H1 (cell line): ENCODE measurements around the gene PAX5. TPM values are rescaled to one million over a fixed set of nuclear protein-coding genes. Genes with fewer than 3 reads are reported as not detected.

Source experiments
- CTCF ChIA-PET: fragments of 300-600 bp; sonication (Branson Sonifier 250); formaldehyde crosslinking; loops from one replicate; lab custom pipeline; 2021; ENCODE audit not compliant: partially characterized antibody; lab: Charles Lee
- POLR2A ChIA-PET: fragments of 300-600 bp; sonication (Branson Sonifier 250); formaldehyde crosslinking; loops from one replicate; lab custom pipeline; 2021; ENCODE audit warnings: inconsistent platforms; ENCODE audit not compliant: partially characterized antibody; lab: Charles Lee
- DNase-seq, 2 experiments: peaks; one replicate each; pipeline versions ENCODE4 v3.0.0 to v3.0.0-alpha.2; 2010 to 2022; ENCODE audit warnings: low spot score in 2 of 2, low read depth in 1 of 2, mixed read lengths in 1 of 2
- FAIRE-seq: peaks from 2 replicates; lab custom pipeline; 2011; peaks lifted over from hg19 to GRCh38; lab: Jason Lieb, UNC
- H2AFZ ChIP-seq: 2 replicates; pipeline ENCODE4 v1.8.1; 2012; ENCODE audit warnings: low read length, inconsistent platforms
- H2AK5ac ChIP-seq: 2 replicates; pipeline ENCODE4 v1.6.1; 2013; ENCODE audit warnings: low read depth, low read length
- H2BK120ac ChIP-seq: replicated peaks from 2 replicates; pipeline ENCODE3; 2013; ENCODE audit warnings: low read depth, low read length, inconsistent platforms
- H2BK12ac ChIP-seq: 2 replicates; pipeline ENCODE4 v1.6.1; 2013; ENCODE audit warnings: low read depth, low read length
- H2BK15ac ChIP-seq: 2 replicates; pipeline ENCODE4 v1.6.1; 2013; ENCODE audit warnings: low read length
- H2BK20ac ChIP-seq: 2 replicates; pipeline ENCODE4 v1.6.1; 2013; ENCODE audit warnings: low read length
- H2BK5ac ChIP-seq: 2 replicates; pipeline ENCODE4 v1.6.1; 2013; ENCODE audit warnings: low read depth, low read length
- H3K14ac ChIP-seq: 2 replicates; pipeline ENCODE4 v1.6.1; 2013; ENCODE audit warnings: inconsistent platforms; ENCODE audit not compliant: insufficient read length
- H3K18ac ChIP-seq: 2 replicates; pipeline ENCODE4 v1.6.1; 2013; ENCODE audit warnings: low read length; ENCODE audit errors: extremely low read depth
- H3K23ac ChIP-seq: 2 replicates; pipeline ENCODE4 v1.6.1; 2013; ENCODE audit warnings: inconsistent platforms; ENCODE audit not compliant: insufficient read length
- H3K23me2 ChIP-seq: 2 replicates; pipeline ENCODE4 v1.6.1; 2013; ENCODE audit warnings: low read depth, low read length
- H3K27ac ChIP-seq: 2 replicates; pipeline ENCODE4 v1.6.1; 2011; ENCODE audit warnings: low read depth, low read length, inconsistent platforms
- H3K27me3 ChIP-seq, 4 experiments: replicated peaks in 1 of 4; 1 replicate in 1 of 4; 2 replicates in 3 of 4; pipeline versions ENCODE4 v1.6.1 to v1.8.1; 2011 to 2013; ENCODE audit warnings: low read length in 3 of 4, mild to moderate bottlenecking in 3 of 4, inconsistent platforms in 2 of 4, mixed read lengths in 2 of 4, moderate library complexity in 1 of 4; ENCODE audit not compliant: control insufficient read depth in 3 of 4, insufficient read depth in 3 of 4; ENCODE audit errors: extremely low read depth in 1 of 4
- H3K36me3 ChIP-seq, 4 experiments: 2 replicates each; pipeline versions ENCODE4 v1.6.1 to v1.8.1; 2011 to 2013; ENCODE audit warnings: mild to moderate bottlenecking in 4 of 4, low read length in 3 of 4, moderate library complexity in 2 of 4, control low read depth in 1 of 4, inconsistent platforms in 1 of 4; ENCODE audit not compliant: insufficient read depth in 4 of 4, control insufficient read depth in 2 of 4
- H3K4ac ChIP-seq: replicated peaks from 2 replicates; pipeline ENCODE3; 2013; ENCODE audit warnings: low read length, low read depth, mixed read lengths, inconsistent platforms; ENCODE audit not compliant: insufficient read length
- H3K4me1 ChIP-seq, 4 experiments: replicated peaks in 1 of 4; 1 replicate in 1 of 4; 2 replicates in 3 of 4; pipeline versions ENCODE4 v1.6.1 to v1.8.1; 2011 to 2013; ENCODE audit warnings: low read length in 3 of 4, inconsistent platforms in 2 of 4, mixed read lengths in 1 of 4; ENCODE audit not compliant: insufficient read depth in 4 of 4, control insufficient read depth in 3 of 4
- H3K4me2 ChIP-seq, 2 experiments: 2 replicates each; pipeline versions ENCODE4 v1.6.1 to v1.8.1; 2011 to 2013; ENCODE audit warnings: low read depth in 2 of 2, low read length in 2 of 2, control low read depth in 1 of 2, inconsistent platforms in 1 of 2, mild to moderate bottlenecking in 1 of 2; ENCODE audit not compliant: insufficient read depth in 1 of 2
- H3K4me3 ChIP-seq, 4 experiments: fragments of 200-600, 300-600 bp in 1 of 4; sonication (generic), shearing (Covaris generic), sonication (Bioruptor Twin) in 1 of 4; 2 replicates each; pipeline versions ENCODE4 v1.5.1 to v1.8.1; 2011 to 2016; ENCODE audit warnings: low read length in 4 of 4, low read depth in 3 of 4, control low read depth in 2 of 4, inconsistent platforms in 2 of 4, mild to moderate bottlenecking in 2 of 4, mixed read lengths in 1 of 4, moderate library complexity in 1 of 4; ENCODE audit not compliant: insufficient read depth in 2 of 4; ENCODE audit errors: extremely low read depth in 1 of 4
- H3K56ac ChIP-seq: replicated peaks from 2 replicates; pipeline ENCODE3; 2013; ENCODE audit warnings: low read depth, mild to moderate bottlenecking, mixed read lengths, low read length, inconsistent platforms; ENCODE audit not compliant: insufficient read length
- H3K79me1 ChIP-seq: 2 replicates; pipeline ENCODE4 v1.6.1; 2013; ENCODE audit warnings: low read depth, low read length, control low read depth
- H3K79me2 ChIP-seq, 2 experiments: 2 replicates each; pipeline versions ENCODE4 v1.6.1 to v1.8.1; 2012 to 2013; ENCODE audit warnings: low read length in 2 of 2, mild to moderate bottlenecking in 2 of 2, inconsistent platforms in 1 of 2; ENCODE audit not compliant: insufficient read depth in 2 of 2, control insufficient read depth in 1 of 2
- H3K9ac ChIP-seq, 4 experiments: replicated peaks in 1 of 4; 1 replicate in 1 of 4; 2 replicates in 3 of 4; pipeline versions ENCODE4 v1.6.1 to v1.8.1; 2011 to 2013; ENCODE audit warnings: low read depth in 3 of 4, low read length in 3 of 4, control low read depth in 2 of 4, mild to moderate bottlenecking in 2 of 4, moderate library complexity in 2 of 4, inconsistent platforms in 1 of 4; ENCODE audit errors: extremely low read depth in 1 of 4
- H3K9me3 ChIP-seq, 2 experiments: 2 replicates each; pipeline versions ENCODE4 v1.6.1 to v1.8.1; 2012 to 2013; ENCODE audit warnings: mild to moderate bottlenecking in 2 of 2, moderate library complexity in 2 of 2, control low read depth in 1 of 2, inconsistent platforms in 1 of 2, low read depth in 1 of 2, low read length in 1 of 2, mixed read lengths in 1 of 2; ENCODE audit not compliant: insufficient read depth in 2 of 2
- H4K20me1 ChIP-seq, 2 experiments: replicated peaks in 1 of 2; 2 replicates each; pipeline versions ENCODE3 to v1.8.1; 2011 to 2013; ENCODE audit warnings: inconsistent platforms in 2 of 2, low read length in 2 of 2, mild to moderate bottlenecking in 1 of 2; ENCODE audit not compliant: insufficient read depth in 2 of 2, control insufficient read depth in 1 of 2
- H4K5ac ChIP-seq: 2 replicates; pipeline ENCODE4 v1.6.1; 2013; ENCODE audit warnings: low read length, low read depth, mixed read lengths, inconsistent platforms; ENCODE audit not compliant: insufficient read length
- H4K8ac ChIP-seq: 2 replicates; pipeline ENCODE4 v1.8.0; 2013; ENCODE audit warnings: mild to moderate bottlenecking, moderate library complexity, low read length, inconsistent platforms; ENCODE audit not compliant: insufficient read depth; ENCODE audit errors: extremely low read depth
- H4K91ac ChIP-seq: replicated peaks from 2 replicates; pipeline ENCODE3; 2013; ENCODE audit warnings: low read length, mixed read lengths, inconsistent platforms; ENCODE audit not compliant: insufficient read length
- CBX8 ChIP-seq: fragments of 300-800, 300-1000 bp; sonication (generic); IDR thresholded peaks from 2 replicates; pipeline ENCODE4 v1.7.1; 2016; ENCODE audit warnings: low read depth, low read length, borderline replicate concordance
- CHD1 ChIP-seq: IDR thresholded peaks from 2 replicates; pipeline ENCODE4 v1.6.1; 2012; ENCODE audit warnings: low read depth, low read length, improper control_type of control experiment
- EZH2 ChIP-seq: fragments of 200-600 bp; sonication (generic); IDR thresholded peaks from 2 replicates; pipeline ENCODE4 v1.7.1; 2012; ENCODE audit warnings: low read depth, mild to moderate bottlenecking, moderate library complexity, low read length, inconsistent platforms; ENCODE audit not compliant: severe bottlenecking
- GABPA ChIP-seq: IDR thresholded peaks from 2 replicates; pipeline ENCODE4 v1.6.1; 2011; ENCODE audit warnings: mild to moderate bottlenecking, low read length, moderate library complexity, borderline replicate concordance; ENCODE audit not compliant: insufficient read depth
- KDM1A ChIP-seq: fragments of 200-600, 300-600 bp; sonication (generic); IDR thresholded peaks from 2 replicates; pipeline ENCODE4 v1.7.1; 2016; ENCODE audit warnings: mild to moderate bottlenecking, low read length, borderline replicate concordance
- RFX5 ChIP-seq: IDR thresholded peaks from 2 replicates; pipeline ENCODE4 v1.6.1; 2011; ENCODE audit warnings: low read depth, low read length, improper control_type of control experiment, borderline replicate concordance
- SIX5 ChIP-seq: IDR thresholded peaks from 2 replicates; pipeline ENCODE4 v1.6.1; 2011; ENCODE audit warnings: mild to moderate bottlenecking, low read depth, low read length
- SRF ChIP-seq: IDR thresholded peaks from 2 replicates; pipeline ENCODE4 v1.6.1; 2011; ENCODE audit warnings: mild to moderate bottlenecking, low read depth, low read length, moderate library complexity
- SUZ12 ChIP-seq: fragments of 200-600 bp; sonication (generic); IDR thresholded peaks from 2 replicates; pipeline ENCODE4 v1.6.1; 2012; ENCODE audit warnings: mild to moderate bottlenecking, inconsistent platforms, low read length, moderate library complexity, mixed read lengths
- TEAD4 ChIP-seq: IDR thresholded peaks from 2 replicates; pipeline ENCODE4 v1.6.1; 2012; ENCODE audit warnings: low read depth, low read length, inconsistent platforms, mixed read lengths
- ZNF274 ChIP-seq: IDR thresholded peaks from 2 replicates; pipeline ENCODE4 v1.7.0; 2012; ENCODE audit warnings: low read length, borderline replicate concordance; ENCODE audit errors: extremely low read depth
- WGBS, 2 experiments: shearing (Covaris generic) in 1 of 2; methylation state at CpG; one replicate each; pipeline versions ENCODE4 v1.1.6 to v1.1.7; 2013 to 2015; ENCODE audit warnings: low lambda C conversion rate in 2 of 2, mixed read lengths in 2 of 2, inconsistent platforms in 1 of 2, low coverage in 1 of 2, missing lambda C conversion rate in 1 of 2; ENCODE audit not compliant: insufficient replicate concordance in 2 of 2, insufficient coverage in 1 of 2, insufficient read length in 1 of 2; ENCODE audit errors: extremely low coverage in 1 of 2, missing lambda C conversion rate in 1 of 2; 5-methylcytosine and 5-hydroxymethylcytosine counted together
- polyA plus RNA-seq, 7 experiments: library from polyadenylated mRNA; depleted of rRNA in 3 of 7; stranded (reverse) in 5 of 7; unstranded in 2 of 7; fragments of >200 nt in 5 of 7; fragments of 200-250 nt in 2 of 7; gene quantifications; 1 replicate in 5 of 7; 2 replicates in 1 of 7; 4 replicates in 1 of 7; pipeline versions ENCODE4 v1.2.1 to v1.2.3, GENCODE V29; 2011 to 2013; ENCODE audit warnings: missing spikeins in 2 of 7, mixed read lengths in 2 of 7
- total RNA-seq: library from RNA; stranded (reverse); fragmentation: NEBNext Ultra II Directional; extraction: Animal tissue kit (Norgen Biotek cat#: 25700); gene quantifications from 2 replicates; pipeline ENCODE4 v1.2.1, GENCODE V29; 2021
- TF ChIP-seq, protein P1 (sequence below): IDR thresholded peaks from 2 replicates; pipeline ENCODE4 v1.6.1; 2012; ENCODE audit warnings: low read length, inconsistent platforms

The PAX5 gene
- total and polyA plus RNA-seq, 2 of the 8 experiments (the other 6 are each of a cell fraction or from before 2014, with no cell fraction given): 0.29 to 0.43 TPM

DNA sequence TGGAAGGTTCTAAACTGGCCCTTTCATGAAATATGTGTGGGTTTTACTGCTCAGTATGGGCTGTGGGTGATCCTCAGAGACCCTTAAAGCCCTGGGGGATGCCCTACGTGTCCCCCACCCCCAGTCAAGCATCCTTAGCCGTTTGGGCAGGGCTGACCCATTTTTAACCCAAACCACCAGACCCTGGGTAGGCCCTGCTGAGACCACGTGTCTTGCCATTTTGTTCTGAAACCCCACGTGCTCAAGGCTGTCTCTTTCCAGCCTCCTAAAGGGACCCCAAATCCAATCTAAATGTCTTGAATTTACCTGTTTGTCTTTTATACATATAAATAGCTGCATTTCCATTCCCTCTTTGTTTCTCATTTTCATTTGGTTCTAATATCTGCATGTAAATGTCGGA lies 94.9 kb downstream of the PAX5 start:
- Histone ChIP-seq H3K56ac (no peak overlapping the region), H3K4ac (no peak overlapping the region), H2BK20ac (no peak overlapping the region), H3K36me3 (no peaks in the 10 kb centered on the region), H4K8ac (no peak overlapping the region), H3K18ac (no peak overlapping the region), H2BK12ac (no peak overlapping the region), H4K91ac (no peak overlapping the region), H3K14ac (no peak overlapping the region), H2AFZ (no peak overlapping the region), H2AK5ac (no peak overlapping the region), H3K4me2 (no peak overlapping the region), H3K27ac (no peak overlapping the region), H3K4me1 (peaks cover 0 to 8% (median 3%) of the 10 kb centered on the region in 4 experiments; a peak in 4 of 7 replicates), H3K79me1 (no peaks in the 10 kb centered on the region), H3K27me3 (no peaks in the 10 kb centered on the region), H3K4me3 (no peak overlapping the region), H2BK120ac (no peak overlapping the region), H3K9ac (no peak overlapping the region), H3K23me2 (peaks cover 1% of the 10 kb centered on the region; the same call in 1 of the 2 replicates), H3K9me3 (no peaks in the 10 kb centered on the region), H4K20me1 (no peaks in the 10 kb centered on the region), H3K79me2 (no peaks in the 10 kb centered on the region), H2BK15ac (no peak overlapping the region), H4K5ac (no peak overlapping the region), H3K23ac (no peak overlapping the region), H2BK5ac (no peak overlapping the region)
- no peak for TF ChIP-seq KDM1A
- no peak for TF ChIP-seq RFX5
- no peak for TF ChIP-seq EZH2
- no peak for TF ChIP-seq SRF
- TF ChIP-seq GABPA: no peak
- TF ChIP-seq TEAD4: no peak
- TF ChIP-seq, protein P1, sequence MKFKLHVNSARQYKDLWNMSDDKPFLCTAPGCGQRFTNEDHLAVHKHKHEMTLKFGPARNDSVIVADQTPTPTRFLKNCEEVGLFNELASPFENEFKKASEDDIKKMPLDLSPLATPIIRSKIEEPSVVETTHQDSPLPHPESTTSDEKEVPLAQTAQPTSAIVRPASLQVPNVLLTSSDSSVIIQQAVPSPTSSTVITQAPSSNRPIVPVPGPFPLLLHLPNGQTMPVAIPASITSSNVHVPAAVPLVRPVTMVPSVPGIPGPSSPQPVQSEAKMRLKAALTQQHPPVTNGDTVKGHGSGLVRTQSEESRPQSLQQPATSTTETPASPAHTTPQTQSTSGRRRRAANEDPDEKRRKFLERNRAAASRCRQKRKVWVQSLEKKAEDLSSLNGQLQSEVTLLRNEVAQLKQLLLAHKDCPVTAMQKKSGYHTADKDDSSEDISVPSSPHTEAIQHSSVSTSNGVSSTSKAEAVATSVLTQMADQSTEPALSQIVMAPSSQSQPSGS: no peak
- TF ChIP-seq SUZ12: no peak
- TF ChIP-seq CHD1: no peak
- TF ChIP-seq SIX5: no peak
- TF ChIP-seq ZNF274: no peak
- no peak for TF ChIP-seq CBX8
- ChIA-PET POLR2A (no interaction called here), CTCF (interaction anchor here (0.6 to 2.9 kb wide), 5 partner anchors 17 to 76 kb away, joined by 4 to 17 read pairs (median 5); no protein-coding TSS in a partner anchor)
- DNase-seq (no peak), FAIRE-seq (no peak)
- WGBS, 2 experiments: 79% methylated on average over 5 of the region's 5 CpGs; no CpG with 5 or more reads in 1 of the 2 experiments
